ENCODE results near the gene HDAC3. TPM values are rescaled to one million over a fixed set of nuclear protein-coding genes. Genes with fewer than 3 reads are reported as not detected.

Gene HDAC3
- total RNA-seq, 2 donors from 2014 or later, result 21.0 to 22.2 TPM

DNA sequence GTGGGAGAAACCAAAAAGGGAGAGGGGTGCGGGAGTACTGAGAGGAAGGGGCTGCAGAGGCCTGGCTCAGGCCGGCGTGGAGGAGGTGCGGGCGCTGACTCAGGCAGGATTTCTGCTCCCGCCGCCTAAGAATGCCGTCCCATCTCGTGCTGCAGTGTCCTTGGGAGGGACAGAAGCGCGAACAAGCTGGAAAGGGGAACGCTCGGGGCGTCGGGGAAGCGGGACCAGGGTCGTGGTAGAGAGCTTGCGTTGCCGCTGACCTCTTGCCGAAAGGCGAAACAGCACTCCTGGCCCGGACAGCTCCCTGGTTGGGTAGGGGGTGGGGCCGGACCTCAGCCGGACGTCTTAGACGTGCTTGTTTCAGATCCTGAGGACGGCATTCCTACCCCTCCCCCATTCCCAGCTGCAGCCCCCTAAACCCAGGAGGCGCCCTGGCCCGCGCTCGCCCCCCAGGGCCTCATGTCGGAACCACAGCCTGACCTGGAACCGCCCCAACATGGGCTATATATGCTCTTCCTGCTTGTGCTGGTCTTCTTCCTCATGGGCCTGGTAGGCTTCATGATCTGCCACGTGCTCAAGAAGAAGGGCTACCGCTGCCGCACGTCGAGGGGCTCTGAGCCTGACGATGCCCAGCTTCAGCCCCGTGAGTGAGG, 1.2 kb upstream of the HDAC3 start:
- Histone ChIP-seq H3K9me3 (no peaks in the 10 kb centered on the region), H3K27ac (peak overlapping the region in 1 of 2 donors; percentile 74), H3K4me1 (peaks cover 0 to 35% of the 10 kb centered on the region in 2 donors), H3K36me3 (no peaks in the 10 kb centered on the region), H3K4me3 (peak overlapping the region; percentile 75 to 79), H3K27me3 (no peaks in the 10 kb centered on the region)
- DNase-seq (ENCODE audit: low spot score), result no peak
- TF ChIP-seq, protein P1, sequence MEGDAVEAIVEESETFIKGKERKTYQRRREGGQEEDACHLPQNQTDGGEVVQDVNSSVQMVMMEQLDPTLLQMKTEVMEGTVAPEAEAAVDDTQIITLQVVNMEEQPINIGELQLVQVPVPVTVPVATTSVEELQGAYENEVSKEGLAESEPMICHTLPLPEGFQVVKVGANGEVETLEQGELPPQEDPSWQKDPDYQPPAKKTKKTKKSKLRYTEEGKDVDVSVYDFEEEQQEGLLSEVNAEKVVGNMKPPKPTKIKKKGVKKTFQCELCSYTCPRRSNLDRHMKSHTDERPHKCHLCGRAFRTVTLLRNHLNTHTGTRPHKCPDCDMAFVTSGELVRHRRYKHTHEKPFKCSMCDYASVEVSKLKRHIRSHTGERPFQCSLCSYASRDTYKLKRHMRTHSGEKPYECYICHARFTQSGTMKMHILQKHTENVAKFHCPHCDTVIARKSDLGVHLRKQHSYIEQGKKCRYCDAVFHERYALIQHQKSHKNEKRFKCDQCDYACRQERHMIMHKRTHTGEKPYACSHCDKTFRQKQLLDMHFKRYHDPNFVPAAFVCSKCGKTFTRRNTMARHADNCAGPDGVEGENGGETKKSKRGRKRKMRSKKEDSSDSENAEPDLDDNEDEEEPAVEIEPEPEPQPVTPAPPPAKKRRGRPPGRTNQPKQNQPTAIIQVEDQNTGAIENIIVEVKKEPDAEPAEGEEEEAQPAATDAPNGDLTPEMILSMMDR (IDR thresholded peaks at IDR 0.05), result peak in 1 of 2 donors; percentile 37

DNA sequence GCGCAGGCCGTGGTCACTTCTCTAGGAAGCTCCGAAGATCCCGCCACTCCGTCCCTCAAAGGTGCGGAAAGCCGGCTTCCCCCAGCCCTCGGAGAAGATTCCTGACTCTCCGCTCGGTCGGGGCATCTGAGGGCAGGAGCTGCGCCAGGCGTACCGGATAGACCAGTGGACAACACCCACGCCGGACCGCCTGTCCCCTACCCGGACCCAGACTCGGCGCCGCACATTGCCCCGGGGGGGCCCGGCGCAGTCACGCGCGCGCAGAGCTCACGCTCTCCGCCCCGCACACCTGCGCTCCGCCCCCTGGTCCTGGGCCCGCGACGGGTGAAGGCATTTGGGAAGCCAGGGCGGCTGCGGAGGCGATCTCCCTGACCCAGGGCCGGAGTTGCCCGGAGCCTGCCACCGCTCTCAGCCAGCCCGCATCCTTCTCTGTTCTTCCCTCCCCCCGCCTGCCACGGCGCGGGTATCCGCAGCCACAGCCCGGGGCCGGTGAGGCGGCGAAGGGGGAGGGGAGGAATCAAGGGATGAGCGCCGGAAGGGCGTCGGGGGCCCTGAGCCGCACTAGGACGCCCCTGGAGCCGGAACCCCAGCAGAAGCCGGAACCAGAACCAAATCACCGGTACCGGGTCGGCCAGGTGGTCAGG, 596 bp upstream of the HDAC3 start:
- H3K27ac ChIP-seq, result peak overlapping the region; percentile 29 to 74
- H3K27me3 ChIP-seq, result no peaks in the 10 kb centered on the region
- no peaks in the 10 kb centered on the region for H3K36me3 ChIP-seq
- TF ChIP-seq, protein P1 (IDR thresholded peaks at IDR 0.05), result no peak
- H3K4me3 ChIP-seq, result peak overlapping the region; percentile 75 to 79
- H3K4me1 ChIP-seq, result peaks cover 0 to 35% of the 10 kb centered on the region in 2 donors
- no peak for DNase-seq (ENCODE audit: low spot score)
- no peaks in the 10 kb centered on the region for H3K9me3 ChIP-seq

DNA sequence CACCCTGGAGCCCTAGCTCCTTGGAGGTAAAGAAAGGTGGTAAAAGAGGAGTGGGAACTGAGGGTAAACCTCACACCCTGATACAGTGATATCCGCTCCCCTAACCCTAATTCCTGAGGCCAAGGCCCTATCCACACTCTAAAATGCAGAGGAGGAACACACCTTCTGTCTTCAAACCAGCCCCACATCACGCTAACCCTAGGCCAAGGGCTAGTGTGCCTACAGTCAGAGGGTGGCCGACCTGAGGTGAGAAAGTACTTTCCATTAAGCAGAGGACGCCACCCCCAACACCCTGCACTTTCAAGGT, 590 bp downstream of the HDAC3 start:
- no peaks in the 10 kb centered on the region for H3K27me3 ChIP-seq

DNA sequence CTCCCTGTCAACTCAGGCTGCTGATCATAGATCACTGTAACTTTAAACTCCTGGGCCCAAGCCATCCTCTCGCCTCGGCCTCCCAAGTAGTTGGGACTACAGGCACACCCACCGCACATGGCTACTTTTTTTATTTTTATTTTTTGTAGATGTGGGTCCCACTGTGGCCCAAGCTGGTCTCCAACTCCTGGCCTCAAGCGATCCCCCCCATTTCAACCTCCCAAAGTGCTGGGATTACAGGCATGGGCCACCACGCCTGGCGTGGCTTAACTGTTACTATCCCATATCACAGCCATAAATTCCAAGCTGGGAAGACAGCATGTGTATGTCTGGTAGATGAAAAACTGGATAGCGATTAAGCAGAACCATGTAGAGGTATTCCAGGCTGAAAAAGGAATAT, 1.0 kb downstream of the HDAC3 start:
- TF ChIP-seq, protein P1 (IDR thresholded peaks at IDR 0.05), result no peak
- DNase-seq (ENCODE audit: low spot score), result no peak
- H3K9me3 ChIP-seq, result no peaks in the 10 kb centered on the region
- peaks cover 0 to 35% of the 10 kb centered on the region in 2 donors for H3K4me1 ChIP-seq
- H3K27ac ChIP-seq, result no peak overlapping the region
- H3K4me3 ChIP-seq, result peak overlapping the region; percentile 75 to 79
- peaks cover 6% of the 10 kb centered on the region for H3K36me3 ChIP-seq
- no peaks in the 10 kb centered on the region for H3K27me3 ChIP-seq

More for the DNA sequence above, 590 bp downstream of the HDAC3 start:
- H3K4me1 ChIP-seq, result peaks cover 0 to 35% of the 10 kb centered on the region in 2 donors
- no peak for DNase-seq (ENCODE audit: low spot score)
- H3K27ac ChIP-seq, result peak overlapping the region; percentile 74
- TF ChIP-seq, protein P1 (IDR thresholded peaks at IDR 0.05), result no peak
- no peaks in the 10 kb centered on the region for H3K9me3 ChIP-seq
- H3K36me3 ChIP-seq, result peaks cover 6% of the 10 kb centered on the region
- peak overlapping the region; percentile 75 to 79 for H3K4me3 ChIP-seq

DNA sequence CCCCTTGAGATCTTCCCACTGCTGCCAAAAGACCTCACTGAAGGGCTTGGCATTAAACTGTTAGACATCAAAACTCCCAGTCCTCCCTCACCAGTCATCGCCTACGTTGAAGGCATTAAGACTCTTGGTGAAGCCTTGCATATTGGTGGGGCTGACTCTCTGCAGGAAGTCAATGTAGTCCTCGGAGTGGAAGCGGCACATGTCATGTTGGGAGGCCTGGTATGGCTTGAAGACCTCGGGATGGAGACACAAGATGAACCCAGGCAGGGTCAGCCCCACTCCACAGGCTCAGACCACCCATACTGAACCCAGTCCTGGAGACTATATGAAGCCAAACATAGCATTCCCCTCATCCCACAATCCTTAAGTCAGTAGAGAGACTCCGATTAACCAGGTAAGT, 1.9 kb downstream of the HDAC3 start:
- TF ChIP-seq, protein P1 (IDR thresholded peaks at IDR 0.05), result no peak
- Histone ChIP-seq H3K27me3 (no peaks in the 10 kb centered on the region), H3K27ac (no peak overlapping the region), H3K4me3 (no peak overlapping the region), H3K9me3 (no peaks in the 10 kb centered on the region), H3K4me1 (peaks cover 0 to 35% of the 10 kb centered on the region in 2 donors), H3K36me3 (peaks cover 11% of the 10 kb centered on the region)
- no peak for DNase-seq (ENCODE audit: low spot score)

All from right atrium auricular region (tissue), 2 donors.